Right ventricle myocardium superior (tissue), 1 donor: ENCODE data around the gene C2orf81. TPM values are rescaled to one million over a fixed set of nuclear protein-coding genes. Genes with fewer than 3 reads are reported as not detected.
"Not testable (repeated sequence)": the region's sequence is repeated elsewhere in the genome, so short reads cannot be mapped to it uniquely, and the experiment has no call there.

Experiments
- ATAC-seq: fragments of 200-7000 bp; cut with Tn5 transposase; one replicate; pipeline ENCODE4 v1.9.1; 2020; ENCODE audit warnings: mild to moderate bottlenecking; ENCODE audit not compliant: poor library complexity
- DNase-seq: peaks from one replicate; pipeline ENCODE4 v3.0.0-alpha.2; 2020
- intact Hi-C: fragments of 100-400 bp; cut with DNase I; formaldehyde crosslinking; loops from one replicate; pipeline ENCODE4 v1.11.2; 2022
- total RNA-seq: library from RNA; stranded (reverse); fragmentation: NEBNext Ultra II Directional; extraction: Animal tissue kit (Norgen Biotek cat#: 25700); gene quantifications from one replicate; pipeline ENCODE4 v1.2.1, GENCODE V29; 2021
- donor health status: DM: no; HTN: yes; CAD: no; lungs with severe emphysema.

Gene C2orf81
- total RNA-seq, 1 donor from 2014 or later, result 0.62 TPM

DNA sequence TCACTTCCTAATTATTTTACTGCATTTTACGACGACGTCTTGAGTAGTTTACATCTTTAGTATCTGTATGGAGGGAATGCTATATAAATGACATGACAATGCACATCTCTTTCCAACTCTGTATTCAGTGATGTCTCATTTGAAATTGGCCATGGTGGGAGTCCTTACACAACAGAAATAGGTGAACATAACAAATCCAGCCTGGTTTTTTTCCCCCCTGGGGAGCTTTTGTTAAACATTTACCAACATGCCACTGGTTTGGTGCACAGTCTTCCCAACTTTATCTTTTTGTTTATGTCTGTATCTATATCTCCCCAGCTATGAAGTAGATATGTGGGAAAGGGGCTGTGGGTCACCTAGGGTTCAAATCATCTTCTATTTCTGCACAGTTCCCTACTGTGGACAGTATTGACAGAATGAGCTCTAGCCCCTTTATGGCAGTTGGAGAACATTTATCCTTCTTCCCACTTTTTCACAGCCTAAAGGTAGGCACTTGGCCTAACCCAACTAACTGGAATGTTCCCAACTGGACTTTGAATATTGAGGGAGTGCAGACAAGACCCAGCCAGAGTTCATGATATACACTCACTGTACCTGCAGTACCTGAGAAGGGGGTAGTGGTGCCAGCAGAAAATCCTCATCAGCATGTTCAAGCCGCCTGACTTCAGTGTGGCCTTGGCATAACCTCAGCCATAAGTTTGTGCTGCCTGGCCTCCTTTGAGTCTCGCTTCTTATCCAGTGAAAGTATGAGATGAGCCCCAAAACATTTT lies 26.0 kb upstream of the C2orf81 start:
- no peak for DNase-seq
- ATAC-seq, result no peak
- intact Hi-C loops, result no loop called here

DNA sequence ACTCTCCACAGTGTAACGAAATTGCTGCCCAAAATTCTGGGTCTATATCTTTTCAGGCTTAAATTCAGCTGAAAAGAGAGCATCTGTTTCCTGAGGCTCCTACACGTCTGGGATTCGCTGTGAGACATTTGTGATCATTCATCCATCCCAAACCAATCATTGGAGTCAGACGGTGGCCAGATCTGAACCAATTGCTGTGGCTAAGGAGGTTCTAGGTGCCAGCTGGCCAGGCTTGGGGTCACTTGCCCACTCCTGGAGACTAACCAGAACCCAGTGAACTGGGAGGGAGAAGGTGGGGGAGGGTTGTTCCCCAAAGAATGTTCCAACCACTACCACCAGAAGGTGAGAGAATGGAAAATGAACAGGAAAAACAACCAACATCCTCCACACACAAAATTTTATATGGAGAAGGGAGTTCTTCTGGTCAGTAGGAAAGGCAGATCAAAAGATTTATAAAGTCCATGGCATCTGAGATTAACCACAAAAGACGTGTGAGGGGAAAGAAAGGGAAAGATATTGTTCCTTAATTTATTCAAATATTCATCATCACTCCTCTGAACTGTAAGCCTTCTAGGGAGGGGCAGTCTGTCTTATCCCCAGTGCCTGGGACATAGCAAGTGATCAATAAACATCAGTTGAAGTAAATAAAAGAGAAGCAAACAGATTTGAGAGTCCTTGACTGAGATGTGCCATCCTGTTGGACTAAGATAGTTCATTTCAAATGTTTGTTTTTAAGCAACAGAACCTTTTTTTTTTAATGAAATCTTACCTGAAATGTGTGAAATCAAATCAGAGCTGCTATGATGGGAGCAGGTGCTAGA lies 23.3 kb upstream of the C2orf81 start:
- DNase-seq (no peak), ATAC-seq (no peak)
- intact Hi-C loops, result no loop called here

DNA sequence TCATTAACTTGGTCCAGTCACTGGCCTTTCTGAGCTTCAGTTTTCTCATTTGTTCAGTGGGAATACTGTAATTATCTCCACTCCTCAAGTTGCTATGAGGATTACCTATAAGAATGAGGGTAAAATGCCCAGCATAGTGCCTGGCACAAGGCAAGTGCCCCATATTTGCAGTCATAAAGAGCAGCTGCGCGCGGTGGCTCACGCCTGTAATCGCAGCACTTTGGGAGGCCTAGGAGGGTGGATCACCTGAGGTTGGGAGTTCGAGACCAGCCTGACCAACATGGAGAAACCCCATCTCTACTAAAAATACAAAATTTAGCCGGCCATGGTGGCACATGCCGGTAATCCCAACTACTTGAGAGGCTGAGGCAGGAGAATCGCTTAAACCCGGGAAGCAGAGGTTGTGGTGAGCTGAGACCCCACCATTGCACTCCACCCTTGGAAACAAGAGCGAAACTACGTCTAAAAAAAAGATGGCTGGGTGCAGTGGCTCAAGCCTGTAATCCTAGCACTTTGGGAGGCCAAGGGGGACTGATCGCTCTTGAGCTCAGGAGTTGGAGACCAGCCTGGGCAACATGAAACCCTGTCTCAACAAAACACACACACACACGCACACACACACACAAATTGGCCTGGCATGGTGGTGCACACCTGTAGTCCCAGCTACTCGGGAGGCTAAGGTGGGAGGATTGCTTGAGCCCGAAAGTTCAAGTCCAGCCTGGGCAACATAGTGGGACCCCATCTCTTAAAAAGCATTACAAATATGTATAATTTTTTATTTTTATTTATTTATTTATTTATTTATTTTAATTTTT lies 21.3 kb upstream of the C2orf81 start:
- DNase-seq, ATAC-seq, intact Hi-C loops: not testable (repeated sequence)

DNA sequence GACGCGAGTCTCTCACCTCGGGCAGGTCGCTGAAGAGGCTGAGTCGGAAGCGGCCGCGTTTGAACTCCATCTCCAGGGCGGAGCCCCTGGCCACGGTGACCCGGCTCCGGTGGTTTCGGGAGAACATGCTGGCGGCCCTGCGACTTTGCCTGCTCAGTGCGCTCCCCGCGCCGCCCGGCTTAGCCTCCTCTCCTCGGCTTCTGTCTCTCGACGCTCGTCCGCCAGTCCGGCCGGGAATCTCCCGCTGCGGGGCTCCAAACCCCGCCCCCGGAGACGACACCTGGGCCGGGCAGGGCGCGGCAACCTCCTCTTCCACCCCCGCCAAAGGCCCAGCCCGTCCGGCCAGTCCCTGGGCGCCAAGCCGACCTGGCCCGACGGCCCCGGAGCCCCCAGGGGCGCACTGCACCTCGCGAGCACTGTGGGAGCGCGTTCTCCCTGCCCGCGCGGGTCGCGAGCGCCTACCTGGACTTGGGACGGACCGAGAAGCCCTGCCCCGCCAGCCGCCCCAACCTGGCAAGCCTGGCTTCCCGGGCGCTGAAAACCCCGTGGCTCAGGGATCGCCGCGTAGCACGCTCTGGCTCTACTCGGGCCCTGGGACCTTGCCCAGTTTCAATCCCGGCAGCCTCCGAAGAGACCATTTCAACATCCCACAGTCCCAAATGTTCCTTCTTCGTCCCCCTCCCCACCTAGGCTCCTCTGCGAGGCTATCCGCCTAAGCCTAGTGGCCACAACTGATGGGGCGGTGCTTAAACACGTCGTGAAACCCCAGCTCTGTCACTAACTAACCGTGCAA lies 20.5 kb upstream of the C2orf81 start, which contains the start of gene RTKN:
Gene RTKN, minus strand, starts transcription at position 248 of the 793 bp plus-strand sequence. Its CDS starts 121 bp downstream, at position 127.
- peak; percentile 74 for DNase-seq
- intact Hi-C loops, result no loop called here
- peak; percentile 32 for ATAC-seq

DNA sequence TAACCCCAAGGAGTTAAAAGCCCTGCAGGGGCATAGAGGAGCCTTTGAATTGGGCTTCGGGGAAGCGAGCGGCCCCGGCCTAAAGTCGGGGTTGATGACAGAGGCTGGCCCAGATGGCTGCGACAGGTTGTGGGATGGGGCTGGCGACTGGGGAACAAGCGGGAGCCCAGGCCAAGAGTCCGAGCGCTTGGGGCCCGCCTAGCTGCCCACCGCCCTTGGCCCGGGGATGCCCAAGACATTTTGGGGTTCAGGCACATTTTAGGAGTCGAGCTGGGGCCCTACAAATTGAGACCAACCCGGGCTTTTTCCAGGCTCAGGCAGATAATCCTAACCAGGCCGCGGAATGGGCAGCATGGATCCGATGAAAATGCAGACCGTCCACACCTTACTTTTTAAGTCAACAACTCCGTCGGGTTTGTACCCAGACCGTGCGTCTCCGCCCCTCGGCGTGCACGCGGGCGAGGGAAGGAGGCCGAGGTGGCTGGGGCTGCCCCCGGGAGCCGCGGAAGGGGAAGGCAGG lies 19.8 kb upstream of the C2orf81 start:
- DNase-seq (no peak), ATAC-seq (peak; percentile 4)

DNA sequence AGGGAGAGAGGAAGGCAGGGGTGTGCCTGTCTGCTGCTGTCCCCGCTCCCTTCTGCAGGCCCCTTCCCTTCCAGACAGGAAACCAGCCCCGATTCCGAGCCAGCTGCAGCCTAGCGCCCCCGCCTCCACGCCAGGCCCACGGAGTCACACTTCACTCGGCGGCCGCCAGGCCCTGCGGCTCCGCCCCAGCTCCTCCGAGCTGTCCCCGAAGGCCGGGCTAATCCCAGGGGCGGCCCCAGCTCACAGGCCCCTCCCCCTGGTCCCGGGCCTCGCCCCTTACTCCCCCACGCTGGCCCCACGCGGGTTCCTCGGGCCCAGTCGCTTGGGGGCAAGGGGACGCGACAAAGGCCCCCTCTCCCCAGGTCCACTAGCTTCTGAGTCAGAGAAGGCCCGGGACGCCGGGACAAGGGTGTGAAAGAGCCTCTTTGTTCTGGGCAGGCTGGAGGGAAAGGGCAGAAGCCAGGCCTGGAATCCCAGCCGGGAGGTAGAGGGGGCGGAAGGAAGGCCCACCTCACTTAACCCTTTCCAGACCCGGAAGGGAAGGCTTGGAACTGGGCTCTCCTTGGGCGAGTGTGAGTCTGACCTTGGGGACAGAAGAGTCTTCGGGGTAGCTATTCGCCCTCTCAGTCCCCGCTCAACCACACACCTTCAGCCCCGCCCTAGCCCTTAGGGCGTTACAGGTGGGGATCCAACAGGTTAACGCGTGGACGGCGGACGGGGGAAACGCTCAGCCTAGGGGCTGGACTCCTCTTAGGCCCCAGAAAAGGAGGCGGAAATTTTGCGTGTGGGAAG lies 19.2 kb upstream of the C2orf81 start:
- ATAC-seq (peak; percentile 94), DNase-seq (peak; percentile 93)
- intact Hi-C loops, result no loop called here

More for the DNA sequence above, 19.8 kb upstream of the C2orf81 start:
- intact Hi-C loops, result no loop called here

DNA sequence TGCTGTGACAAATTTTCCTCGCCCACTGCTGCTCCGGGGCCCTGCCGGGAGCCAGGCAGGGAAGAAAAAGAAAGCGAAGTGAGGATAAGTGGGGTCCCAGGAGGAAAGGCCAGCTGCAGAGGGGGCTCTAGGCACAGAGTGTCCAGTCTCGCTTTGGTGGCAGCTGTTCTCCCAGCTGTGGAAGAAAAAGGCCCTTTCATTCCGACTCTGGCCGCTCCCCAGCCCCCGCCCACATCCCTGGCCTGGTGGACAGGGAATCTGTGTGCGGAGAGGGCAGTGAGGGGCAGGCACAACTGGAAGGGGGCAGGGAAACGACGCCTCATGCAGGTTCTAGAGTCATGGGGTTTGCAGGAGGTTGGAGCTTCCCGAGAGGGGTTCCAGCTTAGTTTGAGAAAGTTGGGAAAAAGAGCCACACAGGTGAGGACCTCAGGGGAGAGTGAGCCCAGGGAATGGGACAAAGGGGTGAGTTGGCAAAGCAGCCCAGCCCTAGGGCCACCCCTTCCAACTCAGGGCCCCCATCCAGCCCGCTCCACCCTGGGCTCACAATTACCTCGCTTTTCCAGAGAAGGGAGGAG lies 18.5 kb upstream of the C2orf81 start:
- peak; percentile 54 for ATAC-seq
- DNase-seq, result peak; percentile 90
- intact Hi-C loops, result no loop called here

DNA sequence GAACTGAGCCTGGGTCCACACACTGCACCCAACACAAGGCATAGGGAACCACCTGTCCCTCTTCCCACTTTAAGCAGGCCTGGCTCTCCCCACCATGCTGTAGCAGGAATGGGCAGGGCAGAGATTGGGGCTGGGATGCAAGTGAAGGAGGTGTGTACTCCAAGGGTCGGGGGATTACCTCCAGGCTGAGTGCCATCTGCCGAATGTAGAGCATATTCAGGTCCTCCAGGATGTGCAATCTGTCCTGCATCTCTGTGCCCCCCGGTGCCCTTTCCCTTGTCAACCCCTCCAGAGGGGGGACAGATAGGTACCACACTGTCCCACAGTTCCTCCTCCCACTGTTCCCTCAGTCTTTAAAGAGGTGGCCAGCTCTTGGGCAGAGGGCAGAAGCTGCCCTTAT lies 18.0 kb upstream of the C2orf81 start:
- no peak for ATAC-seq
- intact Hi-C loops, result no loop called here
- no peak for DNase-seq

DNA sequence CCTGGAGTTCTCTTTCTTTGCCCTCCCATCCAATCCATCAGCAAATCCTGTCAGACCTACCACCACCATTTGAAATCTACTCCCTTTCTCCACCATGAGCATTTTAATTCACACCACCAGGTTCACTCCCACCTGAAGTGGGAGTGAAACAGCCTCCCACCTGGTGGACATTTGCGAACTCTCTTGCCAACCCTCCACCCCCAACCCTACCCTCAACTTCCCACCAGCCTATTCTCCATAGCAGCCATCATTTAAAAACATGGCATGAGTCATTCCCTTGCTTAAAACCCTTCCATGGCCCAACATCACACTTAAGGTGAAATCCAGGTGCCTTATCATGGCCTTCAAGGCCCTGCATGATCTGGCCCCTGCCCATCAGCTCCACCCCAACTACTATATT lies 16.8 kb upstream of the C2orf81 start:
- ATAC-seq (no peak), DNase-seq (no peak)
- intact Hi-C loops, result no loop called here

DNA sequence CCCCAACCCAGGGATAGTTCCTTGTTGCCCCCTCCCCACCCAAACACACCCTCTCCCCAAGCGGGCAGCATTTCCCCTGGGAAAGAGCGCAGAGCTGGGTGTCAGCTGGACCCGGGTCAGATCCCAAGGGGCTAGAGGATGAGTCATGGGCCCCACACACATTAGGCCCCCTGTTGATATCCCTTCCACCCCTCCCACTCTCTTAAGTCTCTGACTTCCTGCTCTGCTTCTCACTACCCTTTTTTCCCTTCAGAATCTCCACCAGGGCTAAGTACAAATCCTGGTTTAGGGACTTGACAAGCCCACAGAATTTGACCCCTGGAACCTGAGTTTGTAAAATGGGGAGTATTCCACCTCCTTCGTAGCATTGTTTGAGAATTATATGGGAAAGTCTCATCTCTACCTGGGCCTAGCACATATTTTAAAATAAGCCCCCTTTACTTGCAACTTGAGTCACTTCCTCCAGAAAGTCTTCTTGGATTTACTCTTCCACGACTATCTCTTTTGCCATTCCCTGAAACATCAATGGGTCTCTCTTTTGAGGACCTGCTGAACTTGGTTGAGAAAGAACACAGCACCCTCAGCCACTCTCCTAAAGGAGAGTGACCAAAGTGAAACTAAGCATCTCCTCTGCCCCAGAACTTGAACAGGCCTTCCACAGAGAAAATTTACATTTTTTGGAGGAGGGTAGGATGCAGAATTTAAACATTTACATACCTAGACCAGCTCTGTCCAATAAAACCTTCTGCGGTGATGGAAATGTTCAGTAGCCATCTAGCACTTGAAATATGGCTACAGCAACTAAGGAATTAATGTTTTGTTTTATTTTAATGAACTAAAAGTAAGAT lies 15.7 kb upstream of the C2orf81 start:
- ATAC-seq (no peak), DNase-seq (no peak)
- intact Hi-C loops, result no loop called here

DNA sequence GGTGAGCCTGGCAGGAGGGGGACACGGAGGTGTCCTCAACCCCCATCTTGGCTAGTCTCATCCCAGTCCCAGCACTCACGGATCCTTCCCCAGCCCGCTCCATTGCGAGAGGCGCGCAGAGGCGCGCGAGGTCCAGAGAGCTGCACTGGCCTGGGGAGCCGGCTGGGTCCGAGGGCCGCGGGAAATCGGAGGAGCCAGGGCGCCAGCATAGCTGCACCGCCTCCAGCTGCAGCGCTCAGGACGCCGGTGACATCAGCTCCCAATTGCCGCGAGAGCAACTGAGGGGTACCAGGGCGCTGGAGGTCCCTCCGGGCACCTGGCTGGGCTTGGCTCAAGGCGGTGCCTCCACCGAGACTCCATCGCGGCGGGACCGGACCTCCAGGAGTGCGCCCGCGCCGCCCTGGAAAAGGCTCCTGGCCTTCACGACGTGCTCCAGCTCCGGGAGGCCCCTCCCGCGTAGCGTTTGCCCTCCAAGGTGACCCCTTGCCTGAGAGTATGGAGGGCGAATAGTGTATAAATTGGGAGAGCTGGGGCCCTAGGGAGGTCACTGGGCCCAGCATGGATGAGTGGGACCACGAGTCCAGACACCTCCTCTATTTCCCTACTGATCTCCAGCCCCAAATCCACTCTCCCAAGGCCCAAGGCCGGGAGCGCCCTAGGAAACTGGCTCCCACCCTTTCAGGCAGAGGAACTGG lies 14.8 kb upstream of the C2orf81 start:
- ATAC-seq, result no peak
- intact Hi-C loops, result no loop called here
- DNase-seq, result no peak

DNA sequence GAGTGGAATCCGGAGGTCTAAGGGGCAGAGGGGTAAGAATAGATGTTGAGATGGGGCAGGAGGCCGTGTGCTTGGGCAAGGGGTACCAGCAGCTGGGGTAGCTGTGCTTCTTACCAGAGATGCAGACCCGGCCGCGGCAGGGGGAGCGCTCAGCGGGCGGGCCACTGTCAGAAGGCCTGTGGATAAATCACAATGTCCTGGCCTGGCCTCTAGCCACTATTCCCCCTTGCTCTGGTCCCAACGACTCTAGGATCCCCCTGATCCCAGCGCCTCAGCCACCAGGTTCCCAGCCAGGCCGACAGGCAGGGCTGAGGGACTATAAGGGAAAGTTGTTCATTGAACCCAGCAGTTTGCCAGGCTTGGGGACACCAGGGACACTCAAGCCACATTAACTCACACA lies 9.1 kb upstream of the C2orf81 start:
- ATAC-seq (no peak), DNase-seq (no peak)
- intact Hi-C loops, result no loop called here

DNA sequence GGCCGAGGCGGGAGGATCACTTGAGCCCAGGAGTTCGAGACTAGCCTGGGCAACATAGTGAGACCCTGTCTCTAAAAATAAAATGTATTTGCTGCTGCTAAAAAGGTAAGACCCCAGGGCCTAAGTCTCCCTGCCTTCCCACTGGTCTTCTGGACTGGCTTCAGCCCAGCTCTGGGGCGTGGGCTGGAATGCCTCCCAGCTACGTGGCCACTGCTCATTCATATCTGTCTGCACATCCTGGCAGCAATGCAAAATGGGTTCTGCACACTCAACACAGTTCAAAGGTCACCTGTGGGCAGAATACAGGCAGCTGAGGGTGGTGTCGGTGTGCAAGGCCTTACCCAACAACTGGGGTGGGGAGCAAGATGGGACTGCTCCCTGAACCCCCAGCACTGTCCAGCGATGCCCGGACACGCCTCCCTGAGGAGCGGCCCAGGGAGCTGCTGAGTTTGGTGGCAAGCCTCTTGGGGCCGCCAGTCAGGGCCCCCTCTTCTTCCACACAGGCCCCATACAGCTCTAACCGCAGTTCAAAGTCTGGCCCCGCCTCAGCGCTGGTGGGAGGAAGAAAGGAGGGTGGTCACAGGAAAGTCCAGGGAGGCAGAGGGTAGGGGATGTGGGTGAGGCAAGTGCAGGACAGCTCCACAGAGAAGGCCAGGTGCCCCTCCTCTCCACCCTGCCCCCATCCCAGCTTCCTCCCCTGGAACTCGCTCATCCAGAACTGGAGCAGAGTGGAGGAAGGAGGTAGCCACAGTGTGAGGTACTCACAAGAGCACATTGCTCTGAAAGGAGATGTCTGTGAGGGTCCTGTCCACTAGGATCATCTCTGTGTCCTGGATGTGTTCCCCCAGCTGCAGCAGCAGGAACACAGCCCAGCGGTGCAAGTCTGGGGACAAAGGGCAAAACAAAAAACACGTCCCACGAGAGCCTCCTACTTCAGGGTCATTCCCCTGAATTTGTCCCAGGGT lies 8.3 kb upstream of the C2orf81 start:
- intact Hi-C loops, result no loop called here
- ATAC-seq (no peak), DNase-seq (no peak)

DNA sequence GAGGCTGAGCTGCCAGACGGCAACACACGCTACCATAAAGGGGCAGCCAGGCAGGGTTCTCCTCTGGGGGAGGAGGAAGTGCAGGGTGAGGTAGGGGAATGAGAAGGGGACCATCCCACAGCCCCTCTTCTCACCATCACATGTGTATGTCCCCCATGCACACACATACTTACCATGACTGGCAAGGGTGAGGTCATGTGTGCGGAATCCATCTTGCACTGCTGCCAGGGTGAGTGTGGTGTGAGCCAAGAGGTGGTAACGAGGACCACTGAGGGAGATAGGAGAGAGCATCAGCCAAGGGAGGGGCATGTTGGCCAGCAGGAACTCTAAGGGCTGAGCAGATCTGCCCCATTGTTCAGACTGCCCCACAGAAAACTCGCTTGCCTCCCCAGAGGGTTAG lies 7.3 kb upstream of the C2orf81 start:
- ATAC-seq (no peak), DNase-seq (no peak)
- intact Hi-C loops, result no loop called here

DNA sequence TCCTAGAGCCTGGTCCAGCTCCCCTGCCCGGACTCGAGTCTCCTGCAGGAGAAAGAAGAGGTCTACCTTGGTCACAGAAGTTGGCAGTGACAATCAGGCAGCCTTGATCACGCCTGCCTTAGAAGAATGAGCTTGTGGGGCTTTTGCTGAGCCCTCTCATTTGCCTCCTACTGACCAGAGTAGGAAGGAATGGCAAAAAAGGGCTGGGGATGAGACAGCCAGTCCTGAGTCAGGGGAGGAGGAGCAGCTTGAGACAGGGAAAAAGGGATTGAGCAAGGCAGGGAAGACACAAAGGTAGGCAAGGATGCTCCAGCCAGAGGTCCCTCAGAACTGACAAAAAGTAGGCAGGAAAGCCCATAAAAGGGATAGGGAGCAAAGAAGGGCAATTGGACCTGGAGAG lies 6.1 kb upstream of the C2orf81 start:
- ATAC-seq (no peak), DNase-seq (no peak)
- intact Hi-C loops, result no loop called here
